BLaER1 (cell line): ENCODE measurements around the gene PLA2G1B.
A peak's percentile ranks its signal among the peaks of the same experiment; 100 is the strongest.

Experiments
- H3K27ac ChIP-seq: shearing (Covaris generic); formaldehyde crosslinking; 2 replicates; pipeline ENCODE4 v1.8.1; 2022
- H3K27me3 ChIP-seq: shearing (Covaris generic); formaldehyde crosslinking; 2 replicates; pipeline ENCODE4 v1.8.1; 2022
- H3K36me3 ChIP-seq: shearing (Covaris generic); formaldehyde crosslinking; 2 replicates; pipeline ENCODE4 v1.8.1; 2022
- H3K4me1 ChIP-seq: shearing (Covaris generic); formaldehyde crosslinking; 2 replicates; pipeline ENCODE4 v1.8.1; 2022
- H3K4me2 ChIP-seq: shearing (Covaris generic); formaldehyde crosslinking; 2 replicates; pipeline ENCODE4 v1.8.1; 2022
- H3K4me3 ChIP-seq: shearing (Covaris generic); formaldehyde crosslinking; 2 replicates; pipeline ENCODE4 v1.8.1; 2022
- H3K9ac ChIP-seq: shearing (Covaris generic); formaldehyde crosslinking; 2 replicates; pipeline ENCODE4 v1.8.1; 2022
- H3K9me3 ChIP-seq: shearing (Covaris generic); formaldehyde crosslinking; 2 replicates; pipeline ENCODE4 v1.8.1; 2022
- H4K20me1 ChIP-seq: shearing (Covaris generic); formaldehyde crosslinking; 2 replicates; pipeline ENCODE4 v1.8.1; 2022
- Cebpa-rat ChIP-seq: shearing (Covaris generic); IDR thresholded peaks from 2 replicates; pipeline ENCODE4 v1.8.1; 2022

PLA2G1B gene

GRCh38 chr12:120278137-120279069 is 49.2 kb downstream of the PLA2G1B start:
- Histone ChIP-seq H3K9ac (no peak overlapping the region), H3K27ac (no peak overlapping the region)

DNA sequence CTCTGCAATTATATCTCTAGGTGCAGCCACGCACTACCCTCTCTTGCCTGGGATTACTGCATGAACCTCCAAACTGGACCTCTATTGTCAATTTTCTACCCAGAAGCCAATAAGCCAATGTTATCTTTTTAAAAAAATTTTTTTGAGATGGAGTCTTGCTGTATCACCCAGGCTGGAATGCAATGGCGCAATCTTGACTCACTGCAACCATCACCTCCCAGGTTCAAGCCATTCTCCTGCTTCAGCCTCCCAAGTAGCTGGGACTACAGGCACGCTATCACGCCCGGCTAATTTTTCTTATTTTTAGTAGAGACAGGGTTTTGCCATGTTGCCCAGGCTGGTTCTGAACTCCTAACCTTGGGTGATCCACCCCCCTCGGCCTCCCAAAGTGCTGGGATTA is 50.8 kb downstream of the PLA2G1B start:
- peaks cover 18% of the 10 kb centered on the region for H3K9me3 ChIP-seq
- H3K4me2 ChIP-seq = no peak overlapping the region
- H3K4me1 ChIP-seq = no peaks in the 10 kb centered on the region
- H3K4me3 ChIP-seq = no peak overlapping the region
- H3K27me3 ChIP-seq = no peaks in the 10 kb centered on the region
- no peaks in the 10 kb centered on the region for H3K36me3 ChIP-seq
- H3K9ac ChIP-seq = no peak overlapping the region
- H3K27ac ChIP-seq = no peak overlapping the region
- no peaks in the 10 kb centered on the region for H4K20me1 ChIP-seq
- TF ChIP-seq Cebpa-rat = 0 out of 2 replicates have a peak, but pooled peaks have one; percentile 8

More at GRCh38 chr12:120278137-120279069, 49.2 kb downstream of the PLA2G1B start:
- peaks cover 18% of the 10 kb centered on the region for H3K9me3 ChIP-seq
- H3K36me3 ChIP-seq = no peaks in the 10 kb centered on the region
- no peaks in the 10 kb centered on the region for H4K20me1 ChIP-seq
- H3K4me1 ChIP-seq = no peaks in the 10 kb centered on the region
- no peaks in the 10 kb centered on the region for H3K27me3 ChIP-seq
- H3K4me2 ChIP-seq = no peak overlapping the region
- no peak overlapping the region for H3K4me3 ChIP-seq
- no peak for TF ChIP-seq Cebpa-rat
